Measurements from ENCODE around the gene SAMSN1.
"Not testable (repeated sequence)": the region's sequence is repeated elsewhere in the genome, so short reads cannot be mapped to it uniquely, and the experiment has no call there.

Gene SAMSN1

GRCh38 chr21:14527696-14528652 is 18.1 kb downstream of the SAMSN1 start:
- no peak for DNase-seq (ENCODE audit: low read depth)

GRCh38 chr21:14526836-14527695 is 19.0 kb downstream of the SAMSN1 start:
- DNase-seq (ENCODE audit: low read depth) = no peak

- no peak for DNase-seq (ENCODE audit: low read depth)
These were observed 19.9 kb downstream of the SAMSN1 start for GRCh38 chr21:14526199-14526598.

GRCh38 chr21:14523234-14523633 is 22.9 kb downstream of the SAMSN1 start:
- peak; percentile 34 for DNase-seq (ENCODE audit: low read depth)

GRCh38 chr21:14522736-14523135 is 23.4 kb downstream of the SAMSN1 start:
- DNase-seq (ENCODE audit: low read depth) = no peak

- no peak for DNase-seq (ENCODE audit: low read depth)
These were observed 25.6 kb downstream of the SAMSN1 start for GRCh38 chr21:14520535-14520934.

- DNase-seq (ENCODE audit: low read depth) = no peak
These were observed 27.1 kb downstream of the SAMSN1 start for GRCh38 chr21:14519000-14519399.

- DNase-seq (ENCODE audit: low read depth) = no peak
These were observed 32.3 kb downstream of the SAMSN1 start for GRCh38 chr21:14513804-14514203.

- DNase-seq (ENCODE audit: low read depth) = not testable (repeated sequence)
These were observed 39.2 kb downstream of the SAMSN1 start for GRCh38 chr21:14506859-14507457.

- DNase-seq (ENCODE audit: low read depth) = no peak
These were observed 45.2 kb downstream of the SAMSN1 start for GRCh38 chr21:14500873-14501272.

- DNase-seq (ENCODE audit: low read depth) = no peak
These were observed 46.8 kb downstream of the SAMSN1 start for GRCh38 chr21:14499316-14499715.

GRCh38 chr21:14497825-14498224 is 48.3 kb downstream of the SAMSN1 start:
- no peak for DNase-seq (ENCODE audit: low read depth)

- DNase-seq (ENCODE audit: low read depth) = no peak
These were observed 51.0 kb downstream of the SAMSN1 start for GRCh38 chr21:14495075-14495474.

- DNase-seq (ENCODE audit: low read depth) = not testable (repeated sequence)
These were observed 51.9 kb downstream of the SAMSN1 start for GRCh38 chr21:14494181-14494580.

GRCh38 chr21:14493731-14494130 is 52.4 kb downstream of the SAMSN1 start:
- DNase-seq (ENCODE audit: low read depth) = no peak

- no peak for DNase-seq (ENCODE audit: low read depth)
These were observed 53.2 kb downstream of the SAMSN1 start for GRCh38 chr21:14492931-14493330.

- no peak for DNase-seq (ENCODE audit: low read depth)
These were observed 54.8 kb downstream of the SAMSN1 start for GRCh38 chr21:14491269-14491681.

GRCh38 chr21:14488672-14489204 is 57.4 kb downstream of the SAMSN1 start:
- DNase-seq (ENCODE audit: low read depth) = no peak

GRCh38 chr21:14487490-14488432 is 58.4 kb downstream of the SAMSN1 start:
- DNase-seq (ENCODE audit: low read depth) = no peak

- no peak for DNase-seq (ENCODE audit: low read depth)
These were observed 59.2 kb downstream of the SAMSN1 start for GRCh38 chr21:14486869-14487268.

Measured in stimulated activated CD4-positive, alpha-beta T cell treated with anti-CD3 and anti-CD28 coated beads, Interleukin-2, amount 100 ng/mL, for 4 hours (primary cell).